GM12891 (cell line): ENCODE results near the gene ELAVL2.

Experiments used
- POLR2A ChIP-seq: IDR thresholded peaks from 2 replicates; pipeline ENCODE4 v1.6.1; 2011; ENCODE audit warnings: low read depth, low read length, control low read depth
- POU2F2 ChIP-seq: IDR thresholded peaks from 2 replicates; pipeline ENCODE4 v1.6.1; 2011; ENCODE audit warnings: low read depth, mild to moderate bottlenecking, control low read depth, low read length, moderate library complexity
- SPI1 ChIP-seq: IDR thresholded peaks from 2 replicates; pipeline ENCODE4 v1.6.1; 2011; ENCODE audit warnings: low read depth, low read length, control low read depth

DNA sequence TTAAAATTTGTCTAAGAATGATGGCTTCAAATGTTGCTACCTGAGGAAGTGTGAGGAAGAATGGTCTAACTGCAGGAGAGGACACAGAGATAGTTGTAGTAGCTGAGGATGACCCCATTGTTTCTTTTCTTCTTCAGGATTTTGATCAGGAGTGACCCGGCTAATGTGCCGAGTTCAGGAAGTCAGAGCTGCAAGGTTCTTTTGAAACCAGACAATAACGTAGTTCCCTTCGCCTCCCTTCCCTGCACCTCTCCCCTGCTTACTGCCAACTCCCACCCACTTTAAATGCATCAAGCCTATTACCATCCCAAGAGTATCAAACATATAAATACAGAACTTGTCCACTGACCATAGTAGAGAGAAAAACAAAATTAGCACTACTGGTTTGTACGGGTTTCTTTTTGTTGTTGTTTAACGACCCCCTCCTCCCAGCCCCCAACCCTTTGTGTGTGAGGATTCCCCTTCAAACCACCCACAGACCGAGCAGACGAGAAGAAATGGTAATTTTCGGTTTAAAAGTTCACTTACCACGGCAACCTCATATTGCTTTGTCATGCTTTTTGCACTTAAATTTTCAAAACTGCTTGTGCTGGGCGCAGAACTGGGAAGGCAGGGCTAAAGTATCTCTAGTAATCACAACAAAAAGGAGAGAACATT lies 23.5 kb upstream of the ELAVL2 start:
- TF ChIP-seq POLR2A (no peak), SPI1 (no peak), POU2F2 (no peak)
